Lower leg skin (tissue), 3 donors: Measurements from ENCODE around the gene PRCD.
"Not testable (repeated sequence)": the region's sequence is repeated elsewhere in the genome, so short reads cannot be mapped to it uniquely, and the experiment has no call there.

ENCODE experiments used
- POLR2A ChIP-seq, 2 donors: fragments of 450-650 bp; IDR thresholded peaks; one replicate each; pipeline ENCODE4 v1.6.1; 2016 to 2017; ENCODE audit warnings: antibody characterized with exemption in 2 of 2, mild to moderate bottlenecking in 1 of 2, moderate library complexity in 1 of 2
- TF ChIP-seq, protein P1 (sequence below), 3 donors: fragments of 450-650 bp; IDR thresholded peaks; one replicate each; pipeline ENCODE4 v1.5.1; 2016; ENCODE audit warnings: antibody characterized with exemption in 3 of 3, mild to moderate bottlenecking in 3 of 3, moderate library complexity in 2 of 3

DNA sequence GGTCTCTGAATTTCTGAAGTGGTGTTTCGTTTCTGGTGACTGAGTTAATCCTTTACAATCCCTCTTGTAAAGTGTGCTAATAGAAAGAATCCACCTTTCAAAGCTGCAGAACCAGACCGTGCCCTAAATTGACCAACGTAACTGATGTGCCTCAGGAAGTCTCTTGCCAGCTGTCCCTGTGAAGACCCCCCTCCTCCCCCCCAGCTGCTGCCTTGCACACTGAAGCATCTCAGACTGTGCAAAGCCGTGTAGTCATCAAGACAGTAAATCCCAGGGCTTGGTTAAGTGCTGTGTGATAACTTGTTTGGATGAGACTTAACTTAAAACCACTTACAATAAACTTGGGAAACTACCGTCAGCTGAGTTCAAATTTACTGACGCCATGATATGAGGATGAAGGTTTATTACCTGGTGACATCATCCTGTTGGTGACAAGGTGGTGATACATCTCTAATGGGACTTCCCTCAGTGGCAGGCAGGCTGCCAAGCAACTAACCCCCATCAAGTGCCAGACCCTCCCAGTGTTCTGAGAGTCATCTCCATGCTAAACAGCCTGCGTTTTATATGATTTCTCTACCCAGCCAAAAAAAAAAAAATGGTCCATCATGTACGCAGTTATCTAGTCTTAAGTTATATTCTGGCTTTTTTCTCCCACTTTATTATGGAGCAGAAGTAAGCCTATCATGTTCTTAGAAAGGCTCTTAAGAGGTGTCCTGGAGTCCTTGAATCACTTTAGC is 25.3 kb downstream of the PRCD start:
- TF ChIP-seq, protein P1, sequence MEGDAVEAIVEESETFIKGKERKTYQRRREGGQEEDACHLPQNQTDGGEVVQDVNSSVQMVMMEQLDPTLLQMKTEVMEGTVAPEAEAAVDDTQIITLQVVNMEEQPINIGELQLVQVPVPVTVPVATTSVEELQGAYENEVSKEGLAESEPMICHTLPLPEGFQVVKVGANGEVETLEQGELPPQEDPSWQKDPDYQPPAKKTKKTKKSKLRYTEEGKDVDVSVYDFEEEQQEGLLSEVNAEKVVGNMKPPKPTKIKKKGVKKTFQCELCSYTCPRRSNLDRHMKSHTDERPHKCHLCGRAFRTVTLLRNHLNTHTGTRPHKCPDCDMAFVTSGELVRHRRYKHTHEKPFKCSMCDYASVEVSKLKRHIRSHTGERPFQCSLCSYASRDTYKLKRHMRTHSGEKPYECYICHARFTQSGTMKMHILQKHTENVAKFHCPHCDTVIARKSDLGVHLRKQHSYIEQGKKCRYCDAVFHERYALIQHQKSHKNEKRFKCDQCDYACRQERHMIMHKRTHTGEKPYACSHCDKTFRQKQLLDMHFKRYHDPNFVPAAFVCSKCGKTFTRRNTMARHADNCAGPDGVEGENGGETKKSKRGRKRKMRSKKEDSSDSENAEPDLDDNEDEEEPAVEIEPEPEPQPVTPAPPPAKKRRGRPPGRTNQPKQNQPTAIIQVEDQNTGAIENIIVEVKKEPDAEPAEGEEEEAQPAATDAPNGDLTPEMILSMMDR (IDR thresholded peaks at IDR 0.05): not testable (repeated sequence)
- TF ChIP-seq POLR2A (IDR thresholded peaks at IDR 0.05): not testable (repeated sequence)
